ENCODE measurements around the gene TBCEL. TPM values are rescaled to one million over a fixed set of nuclear protein-coding genes. Genes with fewer than 3 reads are reported as not detected.
"Not testable (repeated sequence)": the region's sequence is repeated elsewhere in the genome, so short reads cannot be mapped to it uniquely, and the experiment has no call there.

The TBCEL gene
- total RNA-seq, 6 donors from 2014 or later = 30.4 to 52.7 (median 31.9) TPM

DNA sequence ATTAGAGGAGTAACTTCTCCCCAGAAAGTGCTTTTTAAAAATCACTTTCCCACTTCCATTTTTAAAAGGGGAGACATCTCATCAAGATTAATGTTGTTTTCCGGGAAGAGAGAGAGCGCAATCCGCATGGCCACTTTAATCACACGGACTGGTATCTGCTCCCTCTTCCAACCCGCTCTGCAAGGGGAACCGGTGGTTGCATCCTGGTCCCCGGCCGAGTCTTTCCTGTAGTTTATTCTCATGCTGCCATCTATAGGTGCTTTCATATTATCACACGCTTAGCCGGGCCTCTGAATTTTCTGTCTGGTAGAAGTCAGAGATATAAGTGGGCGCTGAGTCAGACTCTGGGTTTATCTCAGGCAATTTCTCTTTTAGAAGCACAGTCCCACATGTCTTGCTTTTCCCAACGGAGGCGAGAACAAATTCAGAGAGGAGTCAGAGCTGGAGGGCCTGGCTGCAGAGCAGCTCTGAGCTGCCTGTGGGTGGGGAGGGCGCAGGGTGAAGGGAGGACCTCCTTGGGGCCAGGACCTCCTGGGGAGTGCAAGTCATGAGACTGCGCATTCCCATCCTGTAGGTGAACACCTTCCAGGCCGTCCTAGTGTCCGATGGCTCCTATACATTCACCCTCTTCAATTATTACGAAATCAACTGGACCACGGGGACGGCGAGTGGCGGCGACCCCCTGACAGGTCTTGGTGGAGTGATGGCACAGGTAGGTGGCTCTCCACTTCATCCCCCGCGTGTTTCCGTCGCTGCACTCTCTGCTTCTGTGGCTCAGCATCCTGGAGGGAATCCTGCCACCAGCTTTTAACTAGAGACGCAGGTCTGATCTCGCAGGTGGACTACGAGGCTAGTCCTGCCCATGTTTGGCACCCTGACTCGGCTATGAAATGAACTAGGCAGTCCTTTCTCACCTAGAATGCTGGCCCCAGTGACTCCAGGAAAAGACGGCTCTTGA lies 88.9 kb downstream of the TBCEL start:
- Histone ChIP-seq H3K4me3 (no peak overlapping the region), H3K9me3 (no peaks in the 10 kb centered on the region), H3K36me3 (no peaks in the 10 kb centered on the region), H3K27ac (no peak overlapping the region), H3K4me1 (peaks cover 0 to 16% (median 3%) of the 10 kb centered on the region in 4 donors), H3K27me3 (no peaks in the 10 kb centered on the region)
- DNase-seq (peak; percentile 42 to 63), ATAC-seq (ENCODE audit: low FRiP score in 2 of 2) (peak; percentile 84 to 87)
- no peak for TF ChIP-seq EP300 (IDR thresholded peaks at IDR 0.05)
- TF ChIP-seq POLR2A (IDR thresholded peaks at IDR 0.05) = no peak
- TF ChIP-seq, protein P1, sequence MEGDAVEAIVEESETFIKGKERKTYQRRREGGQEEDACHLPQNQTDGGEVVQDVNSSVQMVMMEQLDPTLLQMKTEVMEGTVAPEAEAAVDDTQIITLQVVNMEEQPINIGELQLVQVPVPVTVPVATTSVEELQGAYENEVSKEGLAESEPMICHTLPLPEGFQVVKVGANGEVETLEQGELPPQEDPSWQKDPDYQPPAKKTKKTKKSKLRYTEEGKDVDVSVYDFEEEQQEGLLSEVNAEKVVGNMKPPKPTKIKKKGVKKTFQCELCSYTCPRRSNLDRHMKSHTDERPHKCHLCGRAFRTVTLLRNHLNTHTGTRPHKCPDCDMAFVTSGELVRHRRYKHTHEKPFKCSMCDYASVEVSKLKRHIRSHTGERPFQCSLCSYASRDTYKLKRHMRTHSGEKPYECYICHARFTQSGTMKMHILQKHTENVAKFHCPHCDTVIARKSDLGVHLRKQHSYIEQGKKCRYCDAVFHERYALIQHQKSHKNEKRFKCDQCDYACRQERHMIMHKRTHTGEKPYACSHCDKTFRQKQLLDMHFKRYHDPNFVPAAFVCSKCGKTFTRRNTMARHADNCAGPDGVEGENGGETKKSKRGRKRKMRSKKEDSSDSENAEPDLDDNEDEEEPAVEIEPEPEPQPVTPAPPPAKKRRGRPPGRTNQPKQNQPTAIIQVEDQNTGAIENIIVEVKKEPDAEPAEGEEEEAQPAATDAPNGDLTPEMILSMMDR (IDR thresholded peaks at IDR 0.05) = peak; percentile 18 to 68 (median 58)
- TF ChIP-seq POLR2AphosphoS5 (IDR thresholded peaks at IDR 0.05) = no peak
- WGBS, 2 donors = 40 to 49% methylated on average over 23 to 32 of the region's 32 CpGs

GRCh38 chr11:121113611-121114010 lies 89.7 kb downstream of the TBCEL start:
- Histone ChIP-seq H3K27ac (no peak overlapping the region), H3K9me3 (no peaks in the 10 kb centered on the region), H3K27me3 (no peaks in the 10 kb centered on the region), H3K36me3 (no peaks in the 10 kb centered on the region), H3K4me1 (peaks cover 0 to 16% (median 3%) of the 10 kb centered on the region in 4 donors), H3K4me3 (no peak overlapping the region)
- no peak for ATAC-seq (ENCODE audit: low FRiP score in 2 of 2)
- WGBS, 2 donors = 82 to 83% methylated on average over 9 of the region's 9 CpGs
- DNase-seq = no peak
- TF ChIP-seq POLR2AphosphoS5 (IDR thresholded peaks at IDR 0.05) (no peak), POLR2A (IDR thresholded peaks at IDR 0.05) (no peak)

GRCh38 chr11:121115024-121115423 lies 91.1 kb downstream of the TBCEL start:
- ATAC-seq (ENCODE audit: low FRiP score in 2 of 2); H3K27ac ChIP-seq; H3K4me3 ChIP-seq; H3K36me3 ChIP-seq; H3K9me3 ChIP-seq; H3K27me3 ChIP-seq; DNase-seq: not testable (repeated sequence)
- H3K4me1 ChIP-seq = peaks cover 0 to 16% (median 3%) of the 10 kb centered on the region in 4 donors
- 57 to 86% methylated on average over 1 of the region's 1 CpG for WGBS, 2 donors

DNA sequence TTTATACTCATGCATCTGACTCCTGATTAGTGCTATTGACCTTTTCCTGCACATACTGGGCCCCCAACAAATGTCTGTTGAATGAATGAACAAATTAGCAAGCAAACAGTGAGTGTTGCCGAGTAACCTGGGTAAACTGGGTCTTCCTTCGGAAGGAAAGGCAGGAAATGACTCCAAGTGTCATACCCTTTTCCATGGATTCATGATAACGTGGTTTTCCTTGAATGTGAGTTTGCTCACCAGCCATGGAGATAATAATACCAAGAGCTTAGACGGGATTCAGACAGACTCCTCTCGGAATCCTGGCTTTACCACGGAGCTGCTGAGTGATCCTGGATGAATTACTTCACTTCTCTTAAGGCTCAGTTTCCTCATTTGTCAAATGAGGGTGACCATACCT lies 93.9 kb downstream of the TBCEL start:
- H3K4me3 ChIP-seq = no peak overlapping the region
- peaks cover 0 to 1% (median under 1%) of the 10 kb centered on the region in 4 donors for H3K4me1 ChIP-seq
- no peak for DNase-seq
- H3K27me3 ChIP-seq = no peaks in the 10 kb centered on the region
- TF ChIP-seq, protein P1 (IDR thresholded peaks at IDR 0.05) = no peak
- TF ChIP-seq POLR2A (IDR thresholded peaks at IDR 0.05) (no peak), POLR2AphosphoS5 (IDR thresholded peaks at IDR 0.05) (no peak), EP300 (IDR thresholded peaks at IDR 0.05) (no peak)
- 9 to 66% methylated on average over 4 to 6 of the region's 6 CpGs for WGBS, 2 donors
- no peaks in the 10 kb centered on the region for H3K36me3 ChIP-seq
- ATAC-seq (ENCODE audit: low FRiP score in 2 of 2) = no peak
- peaks cover 5 to 10% (median 6%) of the 10 kb centered on the region in 4 donors for H3K9me3 ChIP-seq
- no peak overlapping the region for H3K27ac ChIP-seq

- Histone ChIP-seq H3K9me3 (peaks cover 5 to 10% (median 6%) of the 10 kb centered on the region in 4 donors), H3K27ac (no peak overlapping the region), H3K36me3 (no peaks in the 10 kb centered on the region), H3K4me1 (no peaks in the 10 kb centered on the region), H3K4me3 (no peak overlapping the region), H3K27me3 (no peaks in the 10 kb centered on the region)
- WGBS, 2 donors = 63 to 73% methylated on average over 1 of the region's 1 CpG
- TF ChIP-seq POLR2A (IDR thresholded peaks at IDR 0.05) (no peak), EP300 (IDR thresholded peaks at IDR 0.05) (no peak)
- TF ChIP-seq, protein P1 (IDR thresholded peaks at IDR 0.05) = no peak
- no peak for ATAC-seq (ENCODE audit: low FRiP score in 2 of 2)
- DNase-seq = no peak
Measured at GRCh38 chr11:121119440-121119839, 95.5 kb downstream of the TBCEL start.

Data from upper lobe of left lung (tissue), 6 donors.